ENCODE measurements around the gene ZNF23.

DNA sequence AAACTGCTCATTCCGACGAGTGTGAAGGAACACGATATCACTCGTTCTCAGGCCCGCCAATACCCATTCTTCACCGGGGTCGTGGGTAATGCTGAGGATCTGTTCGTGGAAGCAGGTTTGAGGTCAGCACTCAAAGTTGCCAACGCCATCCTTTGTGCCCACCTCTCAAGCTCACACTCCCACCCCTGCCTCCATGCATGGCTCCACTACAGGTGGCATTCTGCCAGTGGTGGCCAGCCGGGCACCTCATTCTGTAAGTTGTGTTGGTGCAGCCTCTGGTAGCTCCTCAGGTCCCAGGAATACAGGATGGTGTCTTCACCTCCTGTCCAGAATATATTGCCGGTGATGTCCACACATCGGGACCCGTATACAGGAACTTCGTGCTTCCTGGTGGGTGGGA lies 30.9 kb downstream of the ZNF23 start:
- TF ChIP-seq ISL1 (CRISPR knock-in tag; IDR thresholded peaks at IDR 0.05) (no peak), CSDC2 (CRISPR knock-in tag; IDR thresholded peaks at IDR 0.05) (no peak), PATZ1 (CRISPR knock-in tag; IDR thresholded peaks at IDR 0.05; ENCODE audit: borderline replicate concordance) (no peak), POU6F1 (CRISPR knock-in tag; IDR thresholded peaks at IDR 0.05; ENCODE audit: borderline replicate concordance, low read depth) (no peak), BACH2 (CRISPR knock-in tag; IDR thresholded peaks at IDR 0.05; ENCODE audit: borderline replicate concordance) (no peak), CREB5 (CRISPR knock-in tag; IDR thresholded peaks at IDR 0.05; ENCODE audit: low read depth) (no peak), ZFP3 (CRISPR knock-in tag; IDR thresholded peaks at IDR 0.05) (no peak), ZNF8 (CRISPR knock-in tag; IDR thresholded peaks at IDR 0.05) (no peak), ZFP30 (CRISPR knock-in tag; IDR thresholded peaks at IDR 0.05) (no peak), TOX (CRISPR knock-in tag; IDR thresholded peaks at IDR 0.05; ENCODE audit: borderline replicate concordance) (no peak)
- TF ChIP-seq, protein P1, sequence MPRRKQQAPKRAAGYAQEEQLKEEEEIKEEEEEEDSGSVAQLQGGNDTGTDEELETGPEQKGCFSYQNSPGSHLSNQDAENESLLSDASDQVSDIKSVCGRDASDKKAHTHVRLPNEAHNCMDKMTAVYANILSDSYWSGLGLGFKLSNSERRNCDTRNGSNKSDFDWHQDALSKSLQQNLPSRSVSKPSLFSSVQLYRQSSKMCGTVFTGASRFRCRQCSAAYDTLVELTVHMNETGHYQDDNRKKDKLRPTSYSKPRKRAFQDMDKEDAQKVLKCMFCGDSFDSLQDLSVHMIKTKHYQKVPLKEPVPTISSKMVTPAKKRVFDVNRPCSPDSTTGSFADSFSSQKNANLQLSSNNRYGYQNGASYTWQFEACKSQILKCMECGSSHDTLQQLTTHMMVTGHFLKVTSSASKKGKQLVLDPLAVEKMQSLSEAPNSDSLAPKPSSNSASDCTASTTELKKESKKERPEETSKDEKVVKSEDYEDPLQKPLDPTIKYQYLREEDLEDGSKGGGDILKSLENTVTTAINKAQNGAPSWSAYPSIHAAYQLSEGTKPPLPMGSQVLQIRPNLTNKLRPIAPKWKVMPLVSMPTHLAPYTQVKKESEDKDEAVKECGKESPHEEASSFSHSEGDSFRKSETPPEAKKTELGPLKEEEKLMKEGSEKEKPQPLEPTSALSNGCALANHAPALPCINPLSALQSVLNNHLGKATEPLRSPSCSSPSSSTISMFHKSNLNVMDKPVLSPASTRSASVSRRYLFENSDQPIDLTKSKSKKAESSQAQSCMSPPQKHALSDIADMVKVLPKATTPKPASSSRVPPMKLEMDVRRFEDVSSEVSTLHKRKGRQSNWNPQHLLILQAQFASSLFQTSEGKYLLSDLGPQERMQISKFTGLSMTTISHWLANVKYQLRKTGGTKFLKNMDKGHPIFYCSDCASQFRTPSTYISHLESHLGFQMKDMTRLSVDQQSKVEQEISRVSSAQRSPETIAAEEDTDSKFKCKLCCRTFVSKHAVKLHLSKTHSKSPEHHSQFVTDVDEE (CRISPR knock-in tag; IDR thresholded peaks at IDR 0.05), result no peak

Data from SK-N-SH treated with all-trans-retinoic acid at 6 μM for 48 hours (cell line).